Fibroblast of peridontal ligament (primary cell): ENCODE results near the gene PROK2.

Experiments
- DNase-seq: peaks from one replicate; pipeline ENCODE4 v3.0.0-alpha.2; 2010; ENCODE audit errors: extremely low read depth

Gene PROK2

GRCh38 chr3:71742621-71743020 lies 42.3 kb downstream of the PROK2 start:
- DNase-seq: no peak

GRCh38 chr3:71734881-71735280 lies 50.1 kb downstream of the PROK2 start:
- no peak for DNase-seq

GRCh38 chr3:71733319-71733718 lies 51.6 kb downstream of the PROK2 start:
- no peak for DNase-seq

- DNase-seq: no peak
These were observed 52.3 kb downstream of the PROK2 start for GRCh38 chr3:71732637-71733036.

GRCh38 chr3:71728632-71729342 lies 56.2 kb downstream of the PROK2 start:
- no peak for DNase-seq

GRCh38 chr3:71726146-71726545 lies 58.8 kb downstream of the PROK2 start:
- DNase-seq: no peak

- no peak for DNase-seq
These were observed 59.5 kb downstream of the PROK2 start, which contains the start of gene EIF4E3 for GRCh38 chr3:71725271-71725991. Gene EIF4E3 (minus strand): TSS chr3:71725402. CDS start chr3:71725367, 35 bp downstream.

GRCh38 chr3:71724584-71725270 lies 60.2 kb downstream of the PROK2 start:
- no peak for DNase-seq

GRCh38 chr3:71724171-71724453 lies 60.8 kb downstream of the PROK2 start:
- no peak for DNase-seq

GRCh38 chr3:71723452-71724170 lies 61.3 kb downstream of the PROK2 start:
- DNase-seq: no peak

- no peak for DNase-seq
These were observed 62.3 kb downstream of the PROK2 start for GRCh38 chr3:71722693-71723092.
